Heart left ventricle (tissue), 16 donors: ENCODE results near the gene KLK1. TPM values are rescaled to one million over a fixed set of nuclear protein-coding genes. Genes with fewer than 3 reads are reported as not detected.

ENCODE experiments used
- ATAC-seq, 4 donors: fragments of 200-7000 bp; cut with Tn5 transposase; one replicate each; pipeline ENCODE4 v1.9.1; 2020 to 2022; ENCODE audit warnings: moderate library complexity in 4 of 4, mild to moderate bottlenecking in 3 of 4, moderate number of reproducible peaks in 1 of 4
- DNase-seq, 5 donors: peaks; one replicate each; pipeline ENCODE4 v3.0.0-alpha.2; 2020
- H3K27ac ChIP-seq, 12 donors: fragments of 200-600 bp; sonication (generic) in 4 of 12; one replicate each; pipeline versions ENCODE4 v1.5.0 to v1.8.0; 2016 to 2022; ENCODE audit warnings: mild to moderate bottlenecking in 2 of 12
- H3K27me3 ChIP-seq, 9 donors: fragments of 200-600 bp; sonication (generic) in 2 of 9; one replicate each; pipeline versions ENCODE4 v1.5.1 to v1.8.0; 2016 to 2022; ENCODE audit warnings: mild to moderate bottlenecking in 3 of 9
- H3K36me3 ChIP-seq, 9 donors: fragments of 200-600 bp; sonication (generic) in 2 of 9; one replicate each; pipeline versions ENCODE4 v1.5.0 to v1.8.0; 2018 to 2022; ENCODE audit warnings: mild to moderate bottlenecking in 2 of 9
- H3K4me1 ChIP-seq, 12 donors: fragments of 200-600 bp; sonication (generic) in 4 of 12; one replicate each; pipeline versions ENCODE4 v1.5.0 to v1.8.0; 2016 to 2022; ENCODE audit warnings: mild to moderate bottlenecking in 3 of 12
- H3K4me3 ChIP-seq, 12 donors: fragments of 200-600 bp; sonication (generic) in 4 of 12; one replicate each; pipeline versions ENCODE4 v1.5.0 to v1.8.0; 2017 to 2022; ENCODE audit warnings: mild to moderate bottlenecking in 9 of 12, moderate library complexity in 4 of 12
- H3K9me3 ChIP-seq, 12 donors: fragments of 200-600 bp; sonication (generic) in 4 of 12; one replicate each; pipeline versions ENCODE4 v1.5.0 to v1.8.0; 2016 to 2022; ENCODE audit warnings: mild to moderate bottlenecking in 1 of 12
- POLR2A ChIP-seq, 2 donors: fragments of 450-650 bp; IDR thresholded peaks; one replicate each; pipeline ENCODE4 v1.6.1; 2017; ENCODE audit warnings: antibody characterized with exemption in 2 of 2, mild to moderate bottlenecking in 2 of 2, moderate library complexity in 2 of 2
- WGBS, 4 donors: extraction: QIAGEN DNeasy Blood & Tissue Kit in 2 of 4; methylation state at CpG; one replicate each; pipeline versions ENCODE4 v1.1.5 to v1.1.7; 2013 to 2018; 5-methylcytosine and 5-hydroxymethylcytosine counted together
- intact Hi-C, 10 donors: fragments of 100-400 bp; cut with DNase I; formaldehyde crosslinking; loops; one replicate each; pipeline versions ENCODE4 v1.11.1 to v1.14.2; 2022
- polyA plus RNA-seq, 2 donors: library from polyadenylated mRNA; stranded (reverse); fragments of 200-250 nt; gene quantifications; one replicate each; pipeline ENCODE4 v1.2.3, GENCODE V29; 2013
- total RNA-seq, 9 donors: library from RNA; depleted of rRNA in 2 of 9; stranded (reverse); fragments of >200 nt in 2 of 9; fragmentation: NEBNext Ultra II Directional in 3 of 9; extraction: Animal tissue kit (Norgen Biotek cat#: 25700) in 3 of 9; gene quantifications; one replicate each; pipeline versions ENCODE4 v1.1.0 to v1.2.4, GENCODE V29; 2016 to 2023
- TF ChIP-seq, protein P1 (sequence below), 12 donors: fragments of 200-600 bp; sonication (generic) in 4 of 12; IDR thresholded peaks; one replicate each; pipeline versions ENCODE4 v1.5.0 to v1.8.0; 2018 to 2022; ENCODE audit warnings: antibody characterized with exemption in 12 of 12, mild to moderate bottlenecking in 5 of 12
- donor health status: ischemic (EF 13 %, LVEDD 7.1; RV severe dilation, severe dysfunction).
- donor health status: healthy with polysubstance abuse.
- donor health status: DM: no; HTN: yes; CAD: no.
- donor health status: DM: no; HTN: no; CAD: no.
- donor health status: ischemic (EF 25% LVEDD 6.9; RV normal size, moderate dysfunction).
- donor health status: ischemic (EF 25% LVEDD 5.7; RV mildly dilated, moderate dysfunction).
- donor health status: healthy.
- donor health status: DM: yes; HTN: yes; CAD: no.
- donor health status: ischemic (EF 35%, LVEDD 5.7; RV mildly dilated, moderate dysfunction).
- donor health status: nonischemic (EF 11% LVEDD 7.7; RV severe dilation, severe dysfunction).
- donor health status: DM: yes; HTN: yes; CAD: no.
- donor health status: PGD.
- donor health status: ischemic (EF 29% LVEDD 5.4; RV normal size, mild dysfunction).
- donor health status: nonischemic (EF 23%, LVEDD 6.1; RV moderate dilation, normal function).

KLK1 gene
- total and polyA plus RNA-seq, 11 donors, result 0.50 to 1.4 (median 0.58) TPM; not detected in 5

DNA sequence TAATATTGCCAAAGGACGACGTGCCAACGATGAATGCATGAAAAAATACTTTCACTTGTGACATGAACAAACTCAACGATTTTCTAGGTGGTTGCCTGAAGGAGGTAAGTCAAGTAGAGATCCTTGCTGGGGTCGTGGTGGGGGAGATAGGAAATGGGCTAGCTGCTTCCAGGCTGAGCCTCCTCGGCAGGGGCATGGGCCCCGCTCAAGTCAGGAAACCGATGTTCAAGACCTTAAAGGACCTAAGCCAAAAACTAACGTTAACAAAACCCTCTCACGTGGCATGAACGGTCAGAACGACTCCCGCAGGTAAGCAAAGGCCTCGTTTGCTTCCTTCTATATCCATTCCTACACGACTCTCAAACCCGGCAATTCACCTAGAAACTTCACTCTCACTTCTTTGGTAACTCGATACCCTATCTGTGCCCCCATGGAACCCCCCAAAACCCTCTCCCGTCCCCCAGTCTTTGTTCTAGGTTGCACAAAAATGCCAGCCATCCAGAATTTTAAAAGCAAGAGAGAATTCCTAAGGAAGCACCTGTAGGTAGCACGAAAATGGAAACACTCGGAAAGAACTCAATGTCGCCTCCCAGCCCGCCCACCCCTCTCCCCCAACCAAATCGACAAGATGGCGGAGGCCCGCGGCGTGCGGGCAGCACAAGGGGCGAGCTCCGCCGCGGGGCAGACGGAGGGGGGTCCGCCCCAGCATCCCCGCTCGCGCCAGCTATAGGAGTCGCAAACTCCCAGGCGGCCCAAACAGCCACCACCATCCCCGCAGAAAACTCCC, 19.8 kb downstream of the KLK1 start:
- intact Hi-C loops, result loop anchor here in 2 of 10 donors (10.0 kb wide), 2 partner anchors 301 to 429 kb away; partner anchors contain the start of genes CTU1 (in 1 of the 2) and NR1H2 (in 1 of the 2)
- Histone ChIP-seq H3K36me3 (peaks cover 0 to 30% (median 19%) of the 10 kb centered on the region in 9 donors), H3K4me1 (peaks cover 3 to 26% (median 16%) of the 10 kb centered on the region in 12 donors), H3K27ac (peak overlapping the region; percentile 88 to 99 (median 97)), H3K27me3 (no peaks in the 10 kb centered on the region), H3K9me3 (no peaks in the 10 kb centered on the region), H3K4me3 (peak overlapping the region; percentile 61 to 98 (median 79))
- TF ChIP-seq POLR2A (IDR thresholded peaks at IDR 0.05), result no peak
- TF ChIP-seq, protein P1, sequence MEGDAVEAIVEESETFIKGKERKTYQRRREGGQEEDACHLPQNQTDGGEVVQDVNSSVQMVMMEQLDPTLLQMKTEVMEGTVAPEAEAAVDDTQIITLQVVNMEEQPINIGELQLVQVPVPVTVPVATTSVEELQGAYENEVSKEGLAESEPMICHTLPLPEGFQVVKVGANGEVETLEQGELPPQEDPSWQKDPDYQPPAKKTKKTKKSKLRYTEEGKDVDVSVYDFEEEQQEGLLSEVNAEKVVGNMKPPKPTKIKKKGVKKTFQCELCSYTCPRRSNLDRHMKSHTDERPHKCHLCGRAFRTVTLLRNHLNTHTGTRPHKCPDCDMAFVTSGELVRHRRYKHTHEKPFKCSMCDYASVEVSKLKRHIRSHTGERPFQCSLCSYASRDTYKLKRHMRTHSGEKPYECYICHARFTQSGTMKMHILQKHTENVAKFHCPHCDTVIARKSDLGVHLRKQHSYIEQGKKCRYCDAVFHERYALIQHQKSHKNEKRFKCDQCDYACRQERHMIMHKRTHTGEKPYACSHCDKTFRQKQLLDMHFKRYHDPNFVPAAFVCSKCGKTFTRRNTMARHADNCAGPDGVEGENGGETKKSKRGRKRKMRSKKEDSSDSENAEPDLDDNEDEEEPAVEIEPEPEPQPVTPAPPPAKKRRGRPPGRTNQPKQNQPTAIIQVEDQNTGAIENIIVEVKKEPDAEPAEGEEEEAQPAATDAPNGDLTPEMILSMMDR (IDR thresholded peaks at IDR 0.05), result no peak
- WGBS, 4 donors, result 1% methylated on average over 22 to 40 of the region's 40 CpGs
- peak in 1 of 4 donors; percentile 11 for ATAC-seq
- no peak for DNase-seq

GRCh38 chr19:50801107-50801506, 22.5 kb downstream of the KLK1 start:
- TF ChIP-seq POLR2A (IDR thresholded peaks at IDR 0.05), result no peak
- TF ChIP-seq, protein P1 (IDR thresholded peaks at IDR 0.05), result no peak
- peaks cover 0 to 52% (median 32%) of the 10 kb centered on the region in 9 donors for H3K36me3 ChIP-seq
- intact Hi-C loops, result loop anchor here in 2 of 10 donors (10.0 kb wide), 2 partner anchors 304 to 426 kb away; partner anchors contain the start of genes CTU1 (in 1 of the 2) and NR1H2 (in 1 of the 2)
- ATAC-seq (no peak), DNase-seq (no peak)
- H3K27ac ChIP-seq, result no peak overlapping the region
- H3K9me3 ChIP-seq, result no peaks in the 10 kb centered on the region
- WGBS, 4 donors, result 91 to 94% (median 91%) methylated on average over 8 of the region's 8 CpGs
- no peak overlapping the region for H3K4me3 ChIP-seq
- peaks cover 3 to 26% (median 16%) of the 10 kb centered on the region in 12 donors for H3K4me1 ChIP-seq
- H3K27me3 ChIP-seq, result no peaks in the 10 kb centered on the region

GRCh38 chr19:50799547-50799851, 24.1 kb downstream of the KLK1 start:
- TF ChIP-seq POLR2A (IDR thresholded peaks at IDR 0.05), result no peak
- TF ChIP-seq, protein P1 (IDR thresholded peaks at IDR 0.05), result no peak
- ATAC-seq (no peak), DNase-seq (no peak)
- H3K4me3 ChIP-seq, result no peak overlapping the region
- intact Hi-C loops, result no loop called here
- no peak overlapping the region for H3K27ac ChIP-seq
- peaks cover 0 to 52% (median 35%) of the 10 kb centered on the region in 9 donors for H3K36me3 ChIP-seq
- H3K27me3 ChIP-seq, result no peaks in the 10 kb centered on the region
- WGBS, 4 donors, result 72 to 90% (median 83%) methylated on average over 3 of the region's 3 CpGs
- H3K9me3 ChIP-seq, result no peaks in the 10 kb centered on the region
- H3K4me1 ChIP-seq, result peaks cover 3 to 18% (median 13%) of the 10 kb centered on the region in 12 donors

DNA sequence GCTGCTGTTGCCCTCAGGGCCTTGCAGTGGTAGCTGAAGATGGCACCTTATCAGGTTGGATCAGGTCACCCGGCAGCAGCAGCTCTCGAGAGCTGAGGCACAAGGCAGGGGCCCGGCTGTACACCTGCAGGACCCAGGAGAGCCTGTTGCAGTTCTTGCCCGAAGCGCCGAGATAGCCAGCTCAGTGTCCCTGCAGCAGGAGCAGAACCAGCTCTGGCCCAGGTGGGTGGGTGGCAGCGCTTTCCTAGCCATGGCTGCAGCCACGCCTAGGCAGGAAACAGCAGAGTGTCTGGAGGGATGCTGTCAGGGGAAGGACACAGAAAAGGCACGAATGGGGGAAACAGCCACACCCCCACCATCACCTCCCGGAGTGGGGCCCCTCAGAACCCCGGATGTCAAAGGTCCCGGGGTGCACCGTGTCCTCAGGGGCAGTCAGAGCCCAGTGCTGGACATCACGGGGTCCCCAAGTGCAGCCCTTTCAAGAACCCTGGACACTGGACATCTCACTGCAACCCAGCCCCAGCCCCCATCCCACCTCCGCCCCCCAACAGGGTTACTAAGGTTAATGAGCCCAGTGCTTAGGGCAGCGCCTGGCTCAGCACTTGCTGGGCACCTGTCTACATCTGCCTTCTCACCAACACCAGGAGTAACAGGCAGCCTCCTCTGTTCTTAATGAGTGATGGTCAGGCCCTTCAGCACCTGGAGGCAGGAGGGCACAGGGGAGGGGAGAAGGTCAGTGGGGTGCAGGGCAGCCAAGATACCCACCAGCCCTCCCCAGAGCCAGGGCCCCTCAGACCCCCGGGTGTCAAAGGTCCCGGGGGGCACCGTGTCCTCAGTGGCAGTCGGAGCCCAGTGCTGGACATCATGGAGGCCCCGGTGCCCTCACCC, 24.7 kb downstream of the KLK1 start:
- Histone ChIP-seq H3K9me3 (no peaks in the 10 kb centered on the region), H3K4me1 (peaks cover 3 to 18% (median 13%) of the 10 kb centered on the region in 12 donors), H3K4me3 (no peak overlapping the region), H3K27ac (no peak overlapping the region), H3K27me3 (no peaks in the 10 kb centered on the region), H3K36me3 (peaks cover 0 to 52% (median 35%) of the 10 kb centered on the region in 9 donors)
- ATAC-seq, result no peak
- no peak for DNase-seq
- 80 to 90% (median 88%) methylated on average over 14 to 21 of the region's 21 CpGs for WGBS, 4 donors
- TF ChIP-seq, protein P1 (IDR thresholded peaks at IDR 0.05), result no peak
- TF ChIP-seq POLR2A (IDR thresholded peaks at IDR 0.05), result no peak
- intact Hi-C loops, result no loop called here
